Skeletal muscle tissue (tissue), 4 donors: ENCODE data around the gene KRTAP10-8. TPM values are rescaled to one million over a fixed set of nuclear protein-coding genes. Genes with fewer than 3 reads are reported as not detected.
"Not testable (repeated sequence)": the region's sequence is repeated elsewhere in the genome, so short reads cannot be mapped to it uniquely, and the experiment has no call there.

Experiments used
- H3K27ac ChIP-seq: one replicate; pipeline ENCODE4 v1.7.0; 2013; ENCODE audit warnings: mild to moderate bottlenecking, low read depth, low read length, inconsistent platforms
- H3K27me3 ChIP-seq, 3 donors: one replicate each; pipeline ENCODE4 v1.7.0; 2013; ENCODE audit warnings: low read length in 3 of 3; ENCODE audit not compliant: control insufficient read depth in 3 of 3, insufficient read depth in 3 of 3
- H3K36me3 ChIP-seq, 3 donors: one replicate each; pipeline ENCODE4 v1.7.0; 2013; ENCODE audit warnings: low read length in 3 of 3; ENCODE audit not compliant: control insufficient read depth in 3 of 3, insufficient read depth in 3 of 3
- H3K4me1 ChIP-seq, 3 donors: one replicate each; pipeline ENCODE4 v1.7.0; 2013; ENCODE audit warnings: low read length in 3 of 3, mild to moderate bottlenecking in 3 of 3; ENCODE audit not compliant: control insufficient read depth in 3 of 3, insufficient read depth in 3 of 3
- H3K4me3 ChIP-seq, 3 donors: one replicate each; pipeline ENCODE4 v1.7.0; 2013; ENCODE audit warnings: low read length in 3 of 3
- H3K9ac ChIP-seq, 3 donors: one replicate each; pipeline ENCODE4 v1.7.0; 2013; ENCODE audit warnings: low read length in 3 of 3, mild to moderate bottlenecking in 3 of 3, moderate library complexity in 2 of 3, low read depth in 1 of 3
- H3K9me3 ChIP-seq, 3 donors: one replicate each; pipeline ENCODE4 v1.7.0; 2013; ENCODE audit warnings: low read length in 3 of 3; ENCODE audit not compliant: control insufficient read depth in 3 of 3
- total RNA-seq: library from RNA; depleted of rRNA; stranded (reverse); fragments of >200 nt; gene quantifications from one replicate; pipeline ENCODE4 v1.2.3, GENCODE V29; 2014
- donor health status: Osteomylitis.

Gene KRTAP10-8
- total RNA-seq, 1 donor from 2014 or later, result not detected

DNA sequence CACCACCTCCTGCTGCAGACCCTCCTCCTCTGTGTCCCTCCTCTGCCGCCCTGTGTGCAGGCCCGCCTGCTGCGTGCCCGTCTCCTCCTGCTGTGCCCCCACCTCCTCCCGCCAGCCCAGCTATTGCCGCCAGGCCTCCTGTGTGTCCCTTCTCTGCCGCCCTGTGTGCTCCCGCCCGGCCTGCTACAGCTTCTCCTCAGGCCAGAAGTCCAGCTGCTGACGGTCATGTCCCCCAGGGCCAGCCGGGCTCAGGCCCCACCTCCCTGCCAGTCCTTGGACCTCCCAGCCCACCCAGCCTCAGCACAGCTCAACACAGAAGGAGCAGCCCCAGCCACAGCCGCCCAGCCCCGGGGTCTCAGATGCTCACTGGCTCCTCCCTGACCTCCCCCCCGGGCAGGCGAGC, 16.0 kb downstream of the KRTAP10-8 start:
- H3K36me3 ChIP-seq, H3K9ac ChIP-seq, H3K4me3 ChIP-seq, H3K27ac ChIP-seq, H3K4me1 ChIP-seq: not testable (repeated sequence)
- peaks cover 8 to 31% (median 23%) of the 10 kb centered on the region in 3 donors for H3K27me3 ChIP-seq
- peaks cover 0 to 16% (median 2%) of the 10 kb centered on the region in 3 donors for H3K9me3 ChIP-seq

DNA sequence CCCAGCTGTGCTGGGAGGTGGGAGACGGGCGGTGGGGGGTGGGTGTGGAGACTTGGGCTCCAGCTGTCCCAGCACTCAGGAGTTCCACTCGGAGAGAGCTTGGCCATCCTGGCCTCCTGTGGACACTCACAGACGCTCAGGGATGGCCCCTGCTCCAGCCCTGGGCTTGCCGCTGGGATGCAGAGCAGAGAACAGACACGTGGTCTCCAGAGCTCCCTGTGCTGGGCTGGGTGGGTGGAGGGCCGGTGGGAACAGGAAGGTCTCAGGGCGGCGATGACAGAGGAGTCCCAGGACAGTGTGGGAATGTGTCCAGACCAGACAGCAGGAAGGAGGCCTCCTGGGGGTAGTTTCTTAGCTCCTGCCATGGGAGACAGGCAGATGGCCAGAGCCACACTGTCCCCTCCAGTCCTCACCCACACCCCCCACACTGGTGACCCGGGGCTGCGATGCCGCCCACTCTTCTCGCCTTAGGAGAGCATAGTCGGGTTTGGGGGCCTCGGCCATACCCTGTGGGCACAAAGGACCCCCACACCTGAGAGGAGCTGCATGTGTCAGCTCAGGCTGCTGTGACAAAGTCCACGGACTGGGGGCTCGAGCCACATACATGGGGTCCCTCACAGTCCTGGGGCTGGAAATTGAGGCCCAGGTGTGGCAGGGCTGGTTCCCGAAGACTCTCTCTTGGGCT, 17.0 kb downstream of the KRTAP10-8 start:
- Histone ChIP-seq H3K27me3 (peaks cover 8 to 31% (median 23%) of the 10 kb centered on the region in 3 donors), H3K36me3 (no peaks in the 10 kb centered on the region), H3K9me3 (peaks cover 0 to 13% (median 2%) of the 10 kb centered on the region in 3 donors), H3K4me3 (no peak overlapping the region), H3K27ac (no peak overlapping the region), H3K9ac (no peak overlapping the region), H3K4me1 (no peaks in the 10 kb centered on the region)

DNA sequence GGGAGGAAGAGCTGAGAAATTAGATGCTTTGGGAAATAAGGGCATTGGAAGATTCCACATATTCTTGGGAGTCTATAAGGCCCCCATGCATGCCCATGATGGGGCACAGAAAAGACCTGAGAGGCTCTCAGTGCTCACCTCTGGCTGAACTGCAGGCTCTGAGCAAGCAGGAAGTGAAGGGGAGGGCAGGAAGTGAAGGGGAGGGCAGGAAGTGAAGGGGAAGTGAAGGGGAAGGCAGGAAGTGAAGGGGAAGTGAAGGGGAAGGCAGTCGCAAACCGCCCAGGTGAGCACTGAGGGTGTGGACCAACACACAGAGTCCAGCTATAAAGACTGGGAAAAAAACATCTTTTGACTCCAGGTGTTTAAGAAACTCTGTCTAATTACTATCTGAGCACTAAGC, 18.6 kb downstream of the KRTAP10-8 start:
- Histone ChIP-seq H3K27ac (no peak overlapping the region), H3K4me3 (no peak overlapping the region), H3K9me3 (peaks cover 0 to 9% (median 2%) of the 10 kb centered on the region in 3 donors), H3K4me1 (no peaks in the 10 kb centered on the region), H3K27me3 (peaks cover 8 to 31% (median 25%) of the 10 kb centered on the region in 3 donors), H3K36me3 (no peaks in the 10 kb centered on the region), H3K9ac (no peak overlapping the region)

- H3K4me1 ChIP-seq, result no peaks in the 10 kb centered on the region
- no peaks in the 10 kb centered on the region for H3K36me3 ChIP-seq
- H3K9me3 ChIP-seq, result peaks cover 0 to 9% (median 2%) of the 10 kb centered on the region in 3 donors
- no peak overlapping the region for H3K9ac ChIP-seq
- no peak overlapping the region for H3K4me3 ChIP-seq
- H3K27ac ChIP-seq, result no peak overlapping the region
- H3K27me3 ChIP-seq, result peaks cover 11 to 32% (median 27%) of the 10 kb centered on the region in 3 donors
Observed at GRCh38 chr21:44632067-44632466, 20.2 kb downstream of the KRTAP10-8 start.

DNA sequence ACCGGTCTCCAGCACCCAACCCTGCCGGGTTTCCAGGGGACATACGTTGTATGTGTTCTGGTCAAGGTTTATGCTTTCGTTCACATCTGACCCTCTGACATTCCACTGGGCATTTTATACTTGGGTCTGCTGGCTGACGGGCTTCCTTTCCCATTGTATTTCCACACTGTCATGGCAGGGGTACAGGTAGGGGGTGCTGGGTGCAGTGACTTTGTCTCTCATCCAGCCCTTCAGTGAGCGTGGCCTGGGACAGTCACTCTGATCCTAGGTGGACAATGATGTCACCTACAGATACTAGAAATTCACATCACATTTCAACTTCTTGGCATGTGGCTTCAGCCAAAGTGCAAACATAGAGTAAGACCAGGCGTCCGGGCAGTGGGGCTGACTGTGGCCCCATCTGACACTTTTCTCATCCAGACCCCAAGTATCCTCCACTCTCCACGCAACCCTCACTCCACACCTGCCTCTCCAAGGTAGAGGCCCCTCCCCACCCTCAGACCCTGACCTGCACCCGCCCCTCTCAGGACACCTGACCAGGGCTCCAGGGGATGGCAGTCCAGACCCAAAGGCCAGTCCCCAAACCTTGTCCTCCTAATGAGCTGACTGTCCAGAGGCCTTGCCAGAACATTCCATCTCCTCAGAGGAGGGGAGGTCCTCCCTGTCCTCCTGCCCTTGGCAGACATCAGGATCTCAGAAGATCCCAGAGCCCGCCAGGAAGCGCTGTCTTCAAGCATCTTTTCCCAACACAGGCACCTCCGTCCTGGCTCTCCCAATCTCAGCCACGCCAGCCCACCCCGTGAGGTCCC, 24.5 kb downstream of the KRTAP10-8 start:
- no peaks in the 10 kb centered on the region for H3K4me1 ChIP-seq
- no peak overlapping the region for H3K27ac ChIP-seq
- no peak overlapping the region for H3K9ac ChIP-seq
- no peaks in the 10 kb centered on the region for H3K36me3 ChIP-seq
- H3K9me3 ChIP-seq, result peaks cover 2 to 9% (median 2%) of the 10 kb centered on the region in 3 donors
- H3K4me3 ChIP-seq, result no peak overlapping the region
- H3K27me3 ChIP-seq, result peaks cover 13 to 36% (median 30%) of the 10 kb centered on the region in 3 donors

DNA sequence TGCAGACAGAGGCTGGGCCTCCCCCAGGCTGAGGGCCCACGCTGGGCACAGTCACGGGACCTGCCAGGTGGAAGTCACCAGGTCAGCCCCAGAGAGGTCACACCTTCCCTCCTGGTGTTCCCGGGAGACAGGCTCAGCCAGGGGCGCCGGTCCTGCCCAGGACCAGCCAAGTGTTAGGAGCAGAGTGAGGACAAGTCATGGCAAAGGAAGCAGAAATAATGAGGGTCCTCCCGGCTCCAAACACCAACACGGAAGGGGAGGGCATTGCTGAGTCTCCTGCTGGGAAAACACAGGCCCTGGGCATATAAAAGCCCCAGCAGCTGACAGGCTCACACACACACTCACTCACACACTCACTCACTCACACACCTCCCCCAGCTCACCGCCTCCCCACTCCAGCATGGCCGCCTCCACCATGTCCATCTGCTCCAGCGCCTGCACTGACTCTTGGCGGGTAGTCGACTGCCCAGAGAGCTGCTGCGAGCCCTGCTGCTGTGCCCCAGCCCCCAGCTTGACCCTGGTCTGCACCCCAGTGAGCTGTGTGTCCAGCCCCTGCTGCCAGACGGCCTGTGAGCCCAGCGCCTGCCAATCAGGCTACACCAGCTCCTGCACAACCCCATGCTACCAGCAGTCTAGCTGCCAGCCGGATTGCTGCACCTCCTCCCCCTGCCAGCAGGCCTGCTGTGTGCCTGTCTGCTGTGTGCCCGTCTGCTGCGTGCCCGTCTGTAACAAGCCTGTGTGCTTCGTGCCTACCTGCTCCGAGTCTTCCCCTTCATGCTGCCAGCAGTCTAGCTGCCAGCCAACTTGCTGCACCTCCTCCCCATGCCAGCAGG, 25.4 kb downstream of the KRTAP10-8 start, which contains the start of gene KRTAP10-10:
TSS of gene KRTAP10-10 (plus strand) at position 339 of the 833 bp plus-strand sequence. CDS start at position 401, 62 bp downstream.
- peaks cover 13 to 36% (median 30%) of the 10 kb centered on the region in 3 donors for H3K27me3 ChIP-seq
- H3K4me3 ChIP-seq, result no peak within 1 kb of the TSS
- no peaks in the 10 kb centered on the region for H3K4me1 ChIP-seq
- H3K36me3 ChIP-seq, result no peaks in the 10 kb centered on the region
- no peak within 1 kb of the TSS for H3K27ac ChIP-seq
- peaks cover 0 to 7% (median 2%) of the 10 kb centered on the region in 3 donors for H3K9me3 ChIP-seq
- H3K9ac ChIP-seq, result no peak within 1 kb of the TSS

GRCh38 chr21:44637851-44638348, 26.0 kb downstream of the KRTAP10-8 start:
- not testable (repeated sequence) for H3K4me3 ChIP-seq, H3K27ac ChIP-seq, H3K4me1 ChIP-seq, H3K9ac ChIP-seq, H3K36me3 ChIP-seq, H3K9me3 ChIP-seq
- H3K27me3 ChIP-seq, result peaks cover 13 to 36% (median 30%) of the 10 kb centered on the region in 3 donors

DNA sequence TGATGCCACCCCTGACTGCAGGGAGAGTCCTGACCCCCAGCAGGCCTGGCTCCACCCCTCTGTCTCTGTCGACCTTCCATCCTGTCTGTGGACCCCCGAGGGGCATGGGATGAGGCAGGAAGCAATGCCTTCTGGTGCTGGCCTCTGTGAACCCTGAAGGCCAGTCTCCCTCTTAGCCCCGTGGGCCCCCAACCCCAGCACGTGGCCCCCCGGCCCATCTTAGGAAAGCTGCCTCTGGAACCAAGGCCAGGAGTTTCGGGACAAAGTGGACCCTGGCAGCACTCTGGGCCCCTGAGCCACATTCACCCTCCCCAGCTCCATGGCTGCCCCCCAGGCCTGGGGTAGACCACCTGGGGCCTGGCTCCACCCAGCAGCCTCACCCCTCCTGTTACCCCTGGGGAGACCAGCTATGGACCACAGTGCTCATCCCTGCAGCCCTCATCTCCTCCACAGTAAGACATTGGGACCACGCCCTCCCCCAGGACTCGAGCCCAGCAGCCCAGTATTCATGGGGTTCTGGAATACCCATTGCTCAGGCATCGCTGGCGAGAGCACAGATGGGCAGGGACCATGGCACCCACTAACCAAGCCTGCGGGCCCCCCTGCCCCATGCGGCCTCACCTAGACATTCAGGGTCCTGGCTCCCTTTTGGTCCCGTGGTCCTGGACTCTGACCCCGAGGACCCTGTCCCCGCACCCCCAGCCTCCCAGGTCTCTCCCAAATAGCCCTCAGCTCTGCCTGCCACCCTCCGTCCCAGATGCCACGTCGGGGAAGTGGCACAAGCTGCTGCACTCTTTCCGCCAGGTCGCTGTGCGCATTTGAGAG, 26.8 kb downstream of the KRTAP10-8 start:
- not testable (repeated sequence) for H3K27ac ChIP-seq, H3K36me3 ChIP-seq, H3K4me1 ChIP-seq, H3K4me3 ChIP-seq, H3K9ac ChIP-seq, H3K9me3 ChIP-seq
- H3K27me3 ChIP-seq, result peaks cover 13 to 36% (median 30%) of the 10 kb centered on the region in 3 donors

DNA sequence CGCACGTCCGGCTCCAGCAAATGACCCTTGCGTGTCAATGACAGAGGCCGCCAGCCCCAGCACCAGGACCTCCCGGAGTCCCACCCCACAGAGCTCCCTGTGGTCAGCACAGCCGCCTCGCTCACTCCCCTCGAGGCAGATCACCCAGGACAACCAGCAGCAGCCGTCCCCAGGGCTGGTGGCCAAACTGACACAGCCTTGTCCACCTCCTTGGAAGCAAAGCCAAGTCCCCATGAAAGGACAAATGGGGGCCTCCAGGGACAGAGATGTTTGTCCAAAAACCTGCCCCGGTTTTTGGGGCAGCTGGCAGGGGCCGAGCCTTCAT, 27.4 kb downstream of the KRTAP10-8 start:
- H3K9me3 ChIP-seq, result peaks cover 0 to 7% (median 6%) of the 10 kb centered on the region in 3 donors

More for the DNA sequence above, 27.4 kb downstream of the KRTAP10-8 start:
- Histone ChIP-seq H3K27me3 (peaks cover 13 to 36% (median 33%) of the 10 kb centered on the region in 3 donors), H3K27ac (no peak overlapping the region), H3K36me3 (no peaks in the 10 kb centered on the region), H3K4me1 (no peaks in the 10 kb centered on the region), H3K4me3 (no peak overlapping the region), H3K9ac (no peak overlapping the region)
